HG02763 (cell line): Measurements from ENCODE around the gene DDAH2.

Source experiments
- ATAC-seq: cut with Tn5 transposase; IDR thresholded peaks from one replicate; pipeline ENCODE4 v1.9.1; 2021; ENCODE audit warnings: mild to moderate bottlenecking, moderate library complexity; ENCODE audit not compliant: unreplicated experiment

The DDAH2 gene

GRCh38 chr6:31691564-31692108 lies 37.5 kb downstream of the DDAH2 start:
- no peak for ATAC-seq

- no peak for ATAC-seq
Observed at GRCh38 chr6:31691078-31691463, 38.0 kb downstream of the DDAH2 start.

GRCh38 chr6:31690231-31691077 lies 38.6 kb downstream of the DDAH2 start:
- no peak for ATAC-seq

GRCh38 chr6:31689249-31690110 lies 39.6 kb downstream of the DDAH2 start:
- no peak for ATAC-seq

GRCh38 chr6:31687860-31688693 lies 41.0 kb downstream of the DDAH2 start:
- ATAC-seq: no peak

GRCh38 chr6:31687321-31687720 lies 41.8 kb downstream of the DDAH2 start:
- no peak for ATAC-seq

GRCh38 chr6:31686483-31686882 lies 42.6 kb downstream of the DDAH2 start:
- ATAC-seq: no peak

GRCh38 chr6:31683591-31683990 lies 45.5 kb downstream of the DDAH2 start:
- ATAC-seq: no peak

- ATAC-seq: no peak
Observed at GRCh38 chr6:31681135-31681671, 47.9 kb downstream of the DDAH2 start.

- no peak for ATAC-seq
Observed at GRCh38 chr6:31680226-31681134, 48.6 kb downstream of the DDAH2 start, which contains the start of gene LY6G5C. Gene LY6G5C (minus strand): TSS chr6:31681067. CDS start chr6:31680373, 694 bp downstream.

- ATAC-seq: no peak
Observed at GRCh38 chr6:31677955-31678354, 51.1 kb downstream of the DDAH2 start.
